Stomach smooth muscle (tissue), 2 donors: Measurements from ENCODE around the gene LMO3.

Source experiments
- H3K27ac ChIP-seq: one replicate; pipeline ENCODE4 v1.7.0; 2013; ENCODE audit warnings: mild to moderate bottlenecking, low read length, inconsistent platforms
- H3K27me3 ChIP-seq, 2 donors: one replicate each; pipeline ENCODE4 v1.7.0; 2013; ENCODE audit warnings: low read length in 2 of 2; ENCODE audit not compliant: insufficient read depth in 2 of 2, control insufficient read depth in 1 of 2
- H3K36me3 ChIP-seq, 2 donors: one replicate each; pipeline ENCODE4 v1.7.0; 2013; ENCODE audit warnings: low read length in 2 of 2; ENCODE audit not compliant: control insufficient read depth in 2 of 2, insufficient read depth in 2 of 2
- H3K4me1 ChIP-seq: one replicate; pipeline ENCODE4 v1.7.0; 2013; ENCODE audit warnings: low read length; ENCODE audit not compliant: control insufficient read depth, insufficient read depth
- H3K4me3 ChIP-seq, 2 donors: one replicate each; pipeline ENCODE4 v1.7.0; 2013; ENCODE audit warnings: low read length in 2 of 2
- H3K9ac ChIP-seq, 2 donors: one replicate each; pipeline ENCODE4 v1.7.0; 2013; ENCODE audit warnings: low read length in 2 of 2, mild to moderate bottlenecking in 1 of 2
- H3K9me3 ChIP-seq, 2 donors: one replicate each; pipeline ENCODE4 v1.7.0; 2013; ENCODE audit warnings: low read length in 2 of 2; ENCODE audit not compliant: control insufficient read depth in 2 of 2
- donor health status: healthy.
- donor health status: Pancreatic carcinoma.

LMO3 gene

DNA sequence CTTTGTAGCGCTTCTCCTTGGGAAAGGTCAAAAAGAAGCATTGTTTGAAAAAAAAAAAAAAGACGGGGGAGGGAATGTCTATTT, at the start of gene LMO3:
Gene LMO3, minus strand, starts transcription at position 46 of the 84 bp plus-strand sequence. CDS start 5,302 bp downstream, outside the sequence.
- Histone ChIP-seq H3K4me1 (no peaks in the 10 kb centered on the region), H3K9ac (peak within 1 kb of the TSS; percentile 59 to 88), H3K27me3 (peaks cover 0 to 2% of the 10 kb centered on the region in 2 donors), H3K27ac (peak within 1 kb of the TSS; percentile 81), H3K4me3 (peak within 1 kb of the TSS; percentile 85), H3K9me3 (no peaks in the 10 kb centered on the region), H3K36me3 (no peaks in the 10 kb centered on the region)

DNA sequence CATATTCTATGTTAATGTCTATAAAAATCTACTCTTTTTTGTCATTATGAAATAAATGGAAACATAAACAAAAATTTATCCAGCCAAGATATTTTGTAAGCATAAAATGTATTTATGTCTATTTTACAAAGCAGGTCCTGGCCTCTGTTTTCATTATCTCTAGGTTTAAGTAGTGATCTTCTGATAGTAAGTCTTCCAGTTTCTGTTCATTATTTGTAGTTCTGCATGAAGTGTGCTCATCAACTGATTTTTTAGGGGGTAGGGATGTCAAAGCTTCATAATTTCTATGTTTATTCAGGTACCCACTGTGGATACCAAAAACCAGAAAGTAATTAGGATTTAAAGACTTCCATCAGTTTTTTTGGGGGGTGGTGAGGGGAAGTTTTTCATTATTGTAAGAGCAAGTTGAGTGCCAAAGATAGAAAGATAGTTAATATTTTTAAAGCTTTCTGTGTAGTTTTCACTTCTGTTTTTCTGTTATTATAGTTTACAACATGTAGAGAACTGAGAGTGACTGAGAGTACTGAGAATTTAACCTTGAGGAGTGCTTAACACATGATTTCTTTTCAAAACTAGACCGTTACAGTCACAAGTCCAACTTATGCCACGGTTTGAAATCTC, 30.6 kb upstream of the LMO3 start:
- no peak overlapping the region for H3K4me3 ChIP-seq
- no peaks in the 10 kb centered on the region for H3K4me1 ChIP-seq
- H3K27me3 ChIP-seq = no peaks in the 10 kb centered on the region
- H3K36me3 ChIP-seq = no peaks in the 10 kb centered on the region
- H3K9ac ChIP-seq = no peak overlapping the region
- no peaks in the 10 kb centered on the region for H3K9me3 ChIP-seq
- no peak overlapping the region for H3K27ac ChIP-seq

DNA sequence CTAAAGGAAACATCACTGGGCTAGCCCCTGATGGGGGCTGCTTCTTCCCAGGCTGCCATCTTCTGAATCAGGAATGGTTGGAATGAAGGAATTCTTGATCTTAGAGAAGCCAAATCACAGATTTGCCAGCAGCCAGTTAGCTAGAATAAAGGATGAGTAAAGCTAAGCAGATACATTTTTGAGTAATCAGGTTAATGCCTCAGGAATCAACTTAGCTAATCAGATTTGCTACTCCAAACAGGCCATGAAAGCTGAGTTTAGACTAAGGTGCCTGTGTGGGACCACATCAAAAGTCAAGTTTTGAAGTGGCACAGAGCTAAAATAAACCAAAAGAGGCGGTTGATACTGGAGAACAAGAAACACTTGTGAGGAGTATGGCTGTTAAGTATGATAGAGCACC, 28.8 kb upstream of the LMO3 start:
- no peak overlapping the region for H3K9ac ChIP-seq
- H3K36me3 ChIP-seq = no peaks in the 10 kb centered on the region
- no peaks in the 10 kb centered on the region for H3K4me1 ChIP-seq
- H3K27ac ChIP-seq = no peak overlapping the region
- H3K27me3 ChIP-seq = no peaks in the 10 kb centered on the region
- no peak overlapping the region for H3K4me3 ChIP-seq
- H3K9me3 ChIP-seq = no peaks in the 10 kb centered on the region

DNA sequence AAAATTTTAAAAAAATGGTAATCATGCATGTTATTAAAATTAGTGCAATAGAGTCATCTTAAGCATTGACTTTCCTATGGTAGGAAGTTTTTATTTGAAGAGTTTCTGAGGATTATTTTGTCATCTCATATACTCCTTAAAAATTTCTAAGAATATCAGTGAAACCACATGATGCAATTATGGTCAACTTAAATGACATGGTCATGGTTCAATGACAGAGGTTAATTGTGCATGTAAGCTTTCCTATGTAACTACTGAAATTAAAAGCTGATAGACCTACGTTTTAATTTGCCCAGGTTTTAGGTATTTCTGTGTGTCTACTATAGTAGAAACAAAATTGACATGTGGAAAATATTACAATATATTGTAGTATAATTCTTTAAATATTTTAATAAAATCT, 21.0 kb upstream of the LMO3 start:
- Histone ChIP-seq H3K4me3 (no peak overlapping the region), H3K9ac (no peak overlapping the region)

DNA sequence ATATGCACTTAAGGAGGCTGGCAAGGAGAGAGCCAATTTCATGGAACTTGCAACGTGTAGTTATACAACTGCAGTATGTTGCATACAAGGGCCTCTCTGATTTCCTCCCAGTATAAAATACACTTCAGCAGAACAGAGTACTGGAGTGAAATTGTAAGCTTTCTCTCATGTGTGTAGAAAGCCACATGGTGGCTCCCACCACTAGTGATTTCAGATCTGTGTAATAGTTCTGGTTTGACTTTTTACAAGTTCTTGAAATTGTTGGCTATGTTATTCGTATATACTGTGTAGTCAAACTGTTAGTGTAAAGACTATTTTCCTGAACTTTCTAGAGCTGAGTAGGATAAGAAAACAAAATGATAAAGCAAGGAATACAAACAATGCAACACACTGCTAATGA, 16.4 kb upstream of the LMO3 start:
- Histone ChIP-seq H3K9ac (no peak overlapping the region), H3K4me1 (no peaks in the 10 kb centered on the region), H3K27me3 (no peaks in the 10 kb centered on the region), H3K4me3 (no peak overlapping the region), H3K36me3 (no peaks in the 10 kb centered on the region), H3K9me3 (no peaks in the 10 kb centered on the region), H3K27ac (no peak overlapping the region)

More for the DNA sequence above, 21.0 kb upstream of the LMO3 start:
- Histone ChIP-seq H3K27me3 (no peaks in the 10 kb centered on the region), H3K36me3 (no peaks in the 10 kb centered on the region), H3K4me1 (no peaks in the 10 kb centered on the region), H3K27ac (no peak overlapping the region), H3K9me3 (no peaks in the 10 kb centered on the region)

DNA sequence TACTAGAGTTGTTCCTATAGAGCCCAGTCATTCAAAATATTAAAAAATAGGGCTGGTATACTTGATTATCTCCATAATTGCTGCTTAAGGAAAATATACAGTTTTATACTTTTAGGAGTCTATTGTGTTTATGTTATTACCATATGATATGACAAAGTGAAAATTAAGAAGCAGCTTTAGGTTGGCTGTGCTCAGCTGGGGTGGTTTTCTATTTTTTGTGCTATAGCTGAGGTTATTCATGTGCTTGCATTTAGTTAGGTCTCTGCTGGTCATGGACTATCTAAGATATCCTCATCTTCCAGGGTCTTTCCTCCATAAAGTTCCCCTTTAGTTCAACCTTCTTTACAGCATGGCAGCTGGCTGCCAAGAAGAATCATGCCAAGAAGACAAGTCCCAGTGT, 13.6 kb upstream of the LMO3 start:
- H3K4me3 ChIP-seq = no peak overlapping the region
- H3K27me3 ChIP-seq = no peaks in the 10 kb centered on the region
- H3K36me3 ChIP-seq = no peaks in the 10 kb centered on the region
- no peaks in the 10 kb centered on the region for H3K9me3 ChIP-seq
- H3K9ac ChIP-seq = no peak overlapping the region
- no peaks in the 10 kb centered on the region for H3K4me1 ChIP-seq
- H3K27ac ChIP-seq = no peak overlapping the region

DNA sequence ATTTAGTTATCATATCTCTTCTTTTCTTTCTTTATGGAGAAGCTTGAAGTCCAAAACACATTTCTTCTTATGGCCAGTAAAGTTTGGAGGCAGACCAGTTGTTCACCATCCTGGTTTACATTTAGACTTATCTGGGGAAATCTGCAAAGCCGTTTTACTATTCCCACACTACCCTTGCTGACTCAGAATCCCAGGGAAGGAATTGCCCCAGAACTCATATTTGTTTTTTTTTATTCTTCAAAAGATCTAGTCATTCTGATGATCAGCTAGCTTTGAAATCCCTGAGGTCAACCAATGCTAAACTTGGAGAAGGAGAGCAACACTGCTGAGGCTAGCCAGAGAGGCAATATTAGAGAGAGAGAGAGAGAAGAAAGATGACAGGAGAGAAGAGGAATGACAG, 12.3 kb upstream of the LMO3 start:
- Histone ChIP-seq H3K4me3 (no peak overlapping the region), H3K9me3 (no peaks in the 10 kb centered on the region), H3K9ac (no peak overlapping the region), H3K27ac (no peak overlapping the region), H3K36me3 (no peaks in the 10 kb centered on the region), H3K4me1 (no peaks in the 10 kb centered on the region), H3K27me3 (no peaks in the 10 kb centered on the region)

DNA sequence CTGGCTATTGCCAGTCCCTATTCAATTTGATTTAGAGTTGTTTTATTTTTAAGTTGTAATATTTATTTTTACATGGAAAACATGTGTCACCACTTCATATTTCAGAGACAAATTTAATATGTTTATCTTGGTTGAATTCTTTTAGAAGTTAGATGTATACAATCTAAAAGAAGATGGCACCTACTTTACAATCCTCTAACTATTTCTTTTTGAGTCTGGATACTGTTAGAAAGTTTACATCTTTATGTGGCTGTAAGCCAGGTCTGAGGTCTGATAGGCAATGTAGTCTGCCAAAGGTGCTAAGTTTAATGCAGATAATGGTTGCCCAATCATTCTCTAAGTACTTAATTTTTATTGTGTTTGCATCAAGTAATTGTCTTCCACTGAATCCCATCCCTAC, 7.2 kb upstream of the LMO3 start:
- no peaks in the 10 kb centered on the region for H3K36me3 ChIP-seq
- no peak overlapping the region for H3K27ac ChIP-seq
- no peak overlapping the region for H3K4me3 ChIP-seq
- H3K9ac ChIP-seq = no peak overlapping the region
- H3K9me3 ChIP-seq = no peaks in the 10 kb centered on the region
- peaks cover 0 to 2% of the 10 kb centered on the region in 2 donors for H3K27me3 ChIP-seq
- H3K4me1 ChIP-seq = no peaks in the 10 kb centered on the region

DNA sequence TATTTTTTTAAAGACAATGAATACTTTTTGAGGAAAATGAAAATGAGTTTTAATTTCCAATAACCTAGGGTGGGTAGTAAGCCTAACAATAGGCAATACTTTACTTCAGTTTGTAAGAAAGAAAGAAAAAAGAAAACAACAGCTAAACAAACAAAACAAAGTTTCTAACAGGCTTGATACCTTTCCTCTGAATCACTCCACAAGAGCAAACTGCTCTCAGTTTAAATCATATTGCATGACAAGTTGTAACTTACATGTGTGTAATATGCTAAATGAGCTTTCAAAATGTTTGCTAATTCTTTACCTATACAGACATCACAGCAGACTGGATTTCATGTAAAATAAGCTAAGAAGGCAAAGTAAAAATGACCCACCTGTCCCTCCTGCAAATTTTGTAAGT, 6.7 kb upstream of the LMO3 start:
- Histone ChIP-seq H3K4me3 (peak overlapping the region in 1 of 2 donors; percentile 85), H3K4me1 (no peaks in the 10 kb centered on the region), H3K27me3 (peaks cover 0 to 2% of the 10 kb centered on the region in 2 donors), H3K36me3 (no peaks in the 10 kb centered on the region), H3K9me3 (no peaks in the 10 kb centered on the region), H3K9ac (no peak overlapping the region), H3K27ac (peak overlapping the region; percentile 31)

DNA sequence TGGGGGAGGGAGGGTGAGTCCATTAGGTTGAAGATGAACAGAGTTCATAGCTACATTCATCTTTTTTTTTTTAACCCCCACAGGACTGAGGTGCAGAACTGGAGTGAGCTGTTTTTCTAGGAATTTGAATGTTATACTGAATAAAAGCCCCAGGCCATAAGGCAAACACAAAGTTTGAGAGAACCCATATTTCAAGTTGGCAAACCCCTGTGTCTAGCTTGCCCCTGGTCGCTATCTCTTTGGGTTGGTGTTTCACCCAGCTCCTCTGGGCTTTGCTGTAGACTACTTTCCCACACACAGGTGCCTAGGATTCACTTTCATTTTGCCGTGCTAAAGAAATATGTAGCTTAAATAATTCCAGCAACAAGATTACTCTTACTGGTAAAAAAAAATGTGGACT, 5.2 kb upstream of the LMO3 start:
- Histone ChIP-seq H3K9me3 (no peaks in the 10 kb centered on the region), H3K27me3 (peaks cover 0 to 2% of the 10 kb centered on the region in 2 donors), H3K27ac (peak overlapping the region; percentile 81), H3K4me1 (no peaks in the 10 kb centered on the region), H3K36me3 (no peaks in the 10 kb centered on the region), H3K4me3 (peak overlapping the region in 1 of 2 donors; percentile 85), H3K9ac (peak overlapping the region in 1 of 2 donors; percentile 22)

DNA sequence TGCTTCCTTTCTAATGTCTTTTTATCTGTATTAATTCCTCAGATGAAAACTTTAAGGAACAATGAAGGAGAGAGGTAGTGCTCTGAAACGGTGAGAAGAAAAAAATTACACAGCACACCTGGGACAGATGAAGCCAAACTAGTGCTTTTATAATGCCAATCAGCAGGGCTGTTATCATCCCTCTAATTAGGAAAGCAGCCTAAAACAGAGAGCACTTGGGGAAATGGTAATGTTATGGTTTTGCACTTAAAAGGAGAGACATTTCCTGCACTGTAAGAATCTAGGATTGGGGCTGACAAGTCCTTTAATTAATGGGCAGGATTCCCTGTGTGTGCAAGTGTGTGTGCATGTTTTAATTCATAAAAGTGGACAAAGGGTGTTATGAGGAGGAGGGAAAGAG, 4.8 kb upstream of the LMO3 start:
- H3K4me1 ChIP-seq = no peaks in the 10 kb centered on the region
- H3K9ac ChIP-seq = peak overlapping the region in 1 of 2 donors; percentile 22
- peak overlapping the region in 1 of 2 donors; percentile 85 for H3K4me3 ChIP-seq
- peak overlapping the region; percentile 81 for H3K27ac ChIP-seq
- no peaks in the 10 kb centered on the region for H3K9me3 ChIP-seq
- peaks cover 0 to 2% of the 10 kb centered on the region in 2 donors for H3K27me3 ChIP-seq
- no peaks in the 10 kb centered on the region for H3K36me3 ChIP-seq
